Hematopoietic multipotent progenitor cell treated with erythropoietin and hydrocortisone succinate and interleukin-3 and kit ligand, for 17 days (in vitro differentiated cells): ENCODE results near the gene ROBO1.

ENCODE experiments used
- DNase-seq: peaks from one replicate; pipeline ENCODE4 v3.0.0-alpha.2; 2015; ENCODE audit warnings: low spot score

Gene ROBO1

GRCh38 chr3:78873641-78874040 lies 894.2 kb downstream of the ROBO1 start:
- DNase-seq: no peak

- no peak for DNase-seq
Measured at GRCh38 chr3:78872195-78872594, 895.6 kb downstream of the ROBO1 start.

- no peak for DNase-seq
Measured at GRCh38 chr3:78871048-78871447, 896.8 kb downstream of the ROBO1 start.

- DNase-seq: no peak
Measured at GRCh38 chr3:78870484-78870883, 897.3 kb downstream of the ROBO1 start.

GRCh38 chr3:78868570-78868969 lies 899.2 kb downstream of the ROBO1 start:
- no peak for DNase-seq

GRCh38 chr3:78867409-78868372 lies 900.1 kb downstream of the ROBO1 start:
- DNase-seq: no peak

GRCh38 chr3:78863306-78864203 lies 904.2 kb downstream of the ROBO1 start:
- no peak for DNase-seq

- DNase-seq: no peak
Measured at GRCh38 chr3:78861156-78861555, 906.6 kb downstream of the ROBO1 start.

GRCh38 chr3:78860567-78860966 lies 907.2 kb downstream of the ROBO1 start:
- no peak for DNase-seq

GRCh38 chr3:78858910-78859309 lies 908.9 kb downstream of the ROBO1 start:
- no peak for DNase-seq

- no peak for DNase-seq
Measured at GRCh38 chr3:78858174-78858573, 909.6 kb downstream of the ROBO1 start.

- DNase-seq: no peak
Measured at GRCh38 chr3:78857494-78858111, 910.2 kb downstream of the ROBO1 start.

- DNase-seq: no peak
Measured at GRCh38 chr3:78856164-78856563, 911.6 kb downstream of the ROBO1 start.

- DNase-seq: no peak
Measured at GRCh38 chr3:78855190-78855589, 912.6 kb downstream of the ROBO1 start.

- no peak for DNase-seq
Measured at GRCh38 chr3:78848392-78849288, 919.2 kb downstream of the ROBO1 start.

- no peak for DNase-seq
Measured at GRCh38 chr3:78847603-78848002, 920.2 kb downstream of the ROBO1 start.

- DNase-seq: no peak
Measured at GRCh38 chr3:78847203-78847602, 920.6 kb downstream of the ROBO1 start.

- DNase-seq: no peak
Measured at GRCh38 chr3:78846718-78847117, 921.1 kb downstream of the ROBO1 start.

- DNase-seq: no peak
Measured at GRCh38 chr3:78845605-78846004, 922.2 kb downstream of the ROBO1 start.

GRCh38 chr3:78844307-78844706 lies 923.5 kb downstream of the ROBO1 start:
- no peak for DNase-seq

- no peak for DNase-seq
Measured at GRCh38 chr3:78839693-78840092, 928.1 kb downstream of the ROBO1 start.
